CD4-positive, alpha-beta T cell treated with Interleukin-4 for 1 hour (primary cell): Measurements from ENCODE around the gene PEX14.

Experiments used
- DNase-seq, 2 donors: peaks; one replicate each; pipeline ENCODE4 v3.0.0-alpha.2; 2020 to 2022

Gene PEX14

GRCh38 chr1:10637400-10637799, 162.7 kb downstream of the PEX14 start:
- DNase-seq: no peak

- no peak for DNase-seq
Observed at GRCh38 chr1:10637834-10638558, 163.2 kb downstream of the PEX14 start.

- DNase-seq: no peak
Observed at GRCh38 chr1:10638559-10639005, 163.8 kb downstream of the PEX14 start.

GRCh38 chr1:10639011-10639774, 164.4 kb downstream of the PEX14 start:
- no peak for DNase-seq

- DNase-seq: no peak
Observed at GRCh38 chr1:10639775-10640578, 165.2 kb downstream of the PEX14 start.

- DNase-seq: no peak
Observed at GRCh38 chr1:10640843-10641553, 166.2 kb downstream of the PEX14 start.

GRCh38 chr1:10641976-10642375, 167.2 kb downstream of the PEX14 start:
- no peak for DNase-seq

GRCh38 chr1:10642403-10643080, 167.8 kb downstream of the PEX14 start:
- DNase-seq: no peak

- no peak for DNase-seq
Observed at GRCh38 chr1:10643607-10644306, 169.0 kb downstream of the PEX14 start.

GRCh38 chr1:10644307-10645128, 169.8 kb downstream of the PEX14 start:
- DNase-seq: no peak

- no peak for DNase-seq
Observed at GRCh38 chr1:10646347-10646861, 171.7 kb downstream of the PEX14 start.

GRCh38 chr1:10647414-10648170, 172.8 kb downstream of the PEX14 start:
- no peak for DNase-seq

GRCh38 chr1:10648689-10649516, 174.2 kb downstream of the PEX14 start:
- no peak for DNase-seq

GRCh38 chr1:10649517-10650201, 174.9 kb downstream of the PEX14 start:
- no peak for DNase-seq

GRCh38 chr1:10650556-10651388, 176.0 kb downstream of the PEX14 start:
- no peak for DNase-seq

- no peak for DNase-seq
Observed at GRCh38 chr1:10651389-10651766, 176.6 kb downstream of the PEX14 start.

- DNase-seq: no peak
Observed at GRCh38 chr1:10651793-10652192, 177.0 kb downstream of the PEX14 start.
